Effector memory CD4-positive, alpha-beta T cell (primary cell): ENCODE results near the gene GNPDA2.
"Not testable (repeated sequence)": the region's sequence is repeated elsewhere in the genome, so short reads cannot be mapped to it uniquely, and the experiment has no call there.

Source experiments
- DNase-seq, 3 donors: peaks; one replicate each; pipeline ENCODE4 v3.0.0-alpha.2; 2020
- H3K27ac ChIP-seq: 2 replicates; pipeline ENCODE4 v1.7.0; 2013; ENCODE audit warnings: mild to moderate bottlenecking, low read length, moderate library complexity; ENCODE audit not compliant: insufficient read depth, poor library complexity, severe bottlenecking
- H3K27me3 ChIP-seq: replicated peaks from 2 replicates; pipeline ENCODE4 v1.7.0; 2013; ENCODE audit warnings: mild to moderate bottlenecking, low read length; ENCODE audit not compliant: insufficient read depth, control insufficient read depth, poor library complexity, severe bottlenecking
- H3K36me3 ChIP-seq: 2 replicates; pipeline ENCODE4 v1.7.0; 2013; ENCODE audit warnings: mild to moderate bottlenecking, low read length, moderate library complexity; ENCODE audit not compliant: control insufficient read depth, insufficient read depth
- H3K4me1 ChIP-seq: 2 replicates; pipeline ENCODE4 v1.7.0; 2013; ENCODE audit warnings: low read length, mild to moderate bottlenecking; ENCODE audit not compliant: control insufficient read depth, insufficient read depth, poor library complexity, severe bottlenecking
- H3K4me3 ChIP-seq: 2 replicates; pipeline ENCODE4 v1.7.0; 2013; ENCODE audit warnings: low read length, low read depth, mild to moderate bottlenecking; ENCODE audit not compliant: insufficient read depth, poor library complexity, severe bottlenecking
- H3K9me3 ChIP-seq: 2 replicates; pipeline ENCODE4 v1.7.0; 2013; ENCODE audit warnings: mild to moderate bottlenecking, low read length, moderate library complexity; ENCODE audit not compliant: control insufficient read depth

Gene GNPDA2

GRCh38 chr4:44736900-44737299 is 10.5 kb upstream of the GNPDA2 start:
- no peak overlapping the region for H3K27ac ChIP-seq
- H3K4me3 ChIP-seq: no peak overlapping the region
- no peaks in the 10 kb centered on the region for H3K9me3 ChIP-seq
- H3K27me3 ChIP-seq: no peaks in the 10 kb centered on the region
- no peaks in the 10 kb centered on the region for H3K4me1 ChIP-seq
- no peaks in the 10 kb centered on the region for H3K36me3 ChIP-seq
- DNase-seq: no peak

- H3K4me3 ChIP-seq, H3K27me3 ChIP-seq, H3K9me3 ChIP-seq, H3K36me3 ChIP-seq, H3K27ac ChIP-seq, DNase-seq: not testable (repeated sequence)
- peaks cover 18% of the 10 kb centered on the region for H3K4me1 ChIP-seq
Observed at GRCh38 chr4:44728694-44729093, 2.3 kb upstream of the GNPDA2 start.

DNA sequence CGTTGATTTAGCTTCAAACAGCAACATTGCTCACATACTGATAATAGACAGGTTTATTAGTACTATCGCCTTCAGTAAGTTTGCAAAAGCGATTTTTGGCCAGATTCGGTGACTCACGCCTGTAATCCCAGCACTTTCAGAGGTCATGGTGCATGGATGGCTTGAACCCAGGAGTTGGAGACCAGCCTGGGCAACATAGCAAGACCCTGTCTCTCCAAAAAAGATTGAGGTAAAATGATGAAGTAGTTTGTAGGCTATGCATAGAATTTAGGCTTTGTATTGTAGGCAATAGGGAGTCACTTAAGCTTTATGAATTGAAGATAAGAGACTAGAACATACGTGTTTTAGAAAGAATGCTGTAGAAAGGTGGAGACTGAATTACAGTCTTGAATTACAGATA is 1.1 kb upstream of the GNPDA2 start:
- H3K36me3 ChIP-seq: no peaks in the 10 kb centered on the region
- H3K4me3 ChIP-seq: no peak overlapping the region
- H3K27ac ChIP-seq: no peak overlapping the region
- DNase-seq: no peak
- no peaks in the 10 kb centered on the region for H3K27me3 ChIP-seq
- H3K9me3 ChIP-seq: no peaks in the 10 kb centered on the region
- H3K4me1 ChIP-seq: peaks cover 18% of the 10 kb centered on the region

DNA sequence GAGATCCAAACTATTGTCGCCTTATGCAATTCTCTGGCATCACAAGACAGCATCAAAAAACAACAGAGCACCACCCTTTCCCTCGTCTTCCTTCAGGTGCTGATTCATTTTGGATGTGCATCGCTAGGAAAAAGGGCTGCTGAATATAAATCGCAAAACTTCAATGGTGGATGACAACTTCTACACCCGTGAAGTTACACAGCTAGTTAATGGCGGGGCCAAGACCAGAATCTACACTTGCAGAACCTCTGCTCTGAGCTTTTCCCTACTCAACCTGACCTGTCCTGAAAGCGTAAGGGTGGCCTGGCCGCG is 674 bp downstream of the GNPDA2 start:
- Histone ChIP-seq H3K36me3 (no peaks in the 10 kb centered on the region), H3K27me3 (no peaks in the 10 kb centered on the region), H3K9me3 (no peaks in the 10 kb centered on the region), H3K27ac (peak overlapping the region; percentile 53), H3K4me3 (peak overlapping the region; percentile 83), H3K4me1 (peaks cover 18% of the 10 kb centered on the region)
- no peak for DNase-seq

GRCh38 chr4:44725166-44725565 is 1.2 kb downstream of the GNPDA2 start:
- Histone ChIP-seq H3K27ac (no peak overlapping the region), H3K4me3 (peak overlapping the region; percentile 83), H3K9me3 (no peaks in the 10 kb centered on the region), H3K27me3 (no peaks in the 10 kb centered on the region), H3K4me1 (peaks cover 18% of the 10 kb centered on the region), H3K36me3 (no peaks in the 10 kb centered on the region)
- no peak for DNase-seq

DNA sequence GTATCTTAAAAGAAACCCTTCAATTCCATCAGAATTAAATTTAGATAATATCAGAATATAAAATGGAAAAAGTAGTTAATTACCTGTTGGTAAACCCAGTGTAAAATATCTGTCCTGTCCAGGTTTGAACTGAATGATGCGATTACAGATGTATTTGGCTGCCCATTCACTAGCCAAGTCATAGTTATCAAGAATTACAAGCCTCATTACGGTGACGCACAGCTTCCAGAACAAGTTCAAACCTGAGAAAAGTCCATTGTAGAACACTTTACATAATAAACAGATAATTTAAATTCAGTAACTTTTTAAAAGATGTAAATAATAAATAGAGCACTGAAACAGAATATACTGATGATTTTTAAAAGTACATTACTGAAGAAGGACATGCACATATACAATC is 4.4 kb downstream of the GNPDA2 start:
- no peaks in the 10 kb centered on the region for H3K9me3 ChIP-seq
- DNase-seq: no peak
- H3K36me3 ChIP-seq: no peaks in the 10 kb centered on the region
- H3K27ac ChIP-seq: no peak overlapping the region
- H3K27me3 ChIP-seq: no peaks in the 10 kb centered on the region
- H3K4me3 ChIP-seq: no peak overlapping the region
- peaks cover 13% of the 10 kb centered on the region for H3K4me1 ChIP-seq

- DNase-seq: no peak
- Histone ChIP-seq H3K4me3 (no peak overlapping the region), H3K9me3 (no peaks in the 10 kb centered on the region), H3K36me3 (no peaks in the 10 kb centered on the region), H3K4me1 (peaks cover 6% of the 10 kb centered on the region), H3K27me3 (no peaks in the 10 kb centered on the region), H3K27ac (no peak overlapping the region)
Observed at GRCh38 chr4:44720371-44720770, 6.0 kb downstream of the GNPDA2 start.

GRCh38 chr4:44716597-44716996 is 9.8 kb downstream of the GNPDA2 start:
- Histone ChIP-seq H3K27me3 (no peaks in the 10 kb centered on the region), H3K4me1 (no peaks in the 10 kb centered on the region), H3K36me3 (peaks cover 5% of the 10 kb centered on the region), H3K9me3 (no peaks in the 10 kb centered on the region), H3K27ac (no peak overlapping the region), H3K4me3 (no peak overlapping the region)
- no peak for DNase-seq

DNA sequence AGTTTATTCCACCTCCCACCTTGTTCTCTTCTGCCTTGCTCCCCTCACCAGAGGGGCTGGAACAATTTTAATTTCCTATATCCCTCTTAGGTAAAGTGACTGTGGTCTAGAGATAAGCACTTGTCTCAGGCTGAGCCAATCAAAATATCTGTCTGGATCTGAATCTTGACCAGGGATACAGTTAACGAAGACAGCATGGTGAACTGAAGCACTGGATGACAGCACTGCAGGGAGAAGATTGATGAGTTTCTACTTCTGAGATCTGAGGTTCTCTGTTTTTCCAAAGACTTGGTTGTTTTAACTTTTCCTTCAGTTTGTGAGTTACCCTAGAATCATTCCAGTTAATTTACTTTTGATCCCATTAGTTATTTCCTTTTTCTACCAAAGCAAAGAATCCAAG is 13.2 kb downstream of the GNPDA2 start:
- Histone ChIP-seq H3K27ac (no peak overlapping the region), H3K9me3 (no peaks in the 10 kb centered on the region), H3K27me3 (no peaks in the 10 kb centered on the region), H3K4me3 (no peak overlapping the region), H3K36me3 (peaks cover 5% of the 10 kb centered on the region), H3K4me1 (no peaks in the 10 kb centered on the region)
- no peak for DNase-seq

GRCh38 chr4:44704673-44705072 is 21.7 kb downstream of the GNPDA2 start:
- Histone ChIP-seq H3K9me3 (no peaks in the 10 kb centered on the region), H3K4me3 (no peak overlapping the region), H3K27me3 (no peaks in the 10 kb centered on the region), H3K27ac (no peak overlapping the region), H3K36me3 (peaks cover 7% of the 10 kb centered on the region), H3K4me1 (no peaks in the 10 kb centered on the region)
- no peak for DNase-seq

DNA sequence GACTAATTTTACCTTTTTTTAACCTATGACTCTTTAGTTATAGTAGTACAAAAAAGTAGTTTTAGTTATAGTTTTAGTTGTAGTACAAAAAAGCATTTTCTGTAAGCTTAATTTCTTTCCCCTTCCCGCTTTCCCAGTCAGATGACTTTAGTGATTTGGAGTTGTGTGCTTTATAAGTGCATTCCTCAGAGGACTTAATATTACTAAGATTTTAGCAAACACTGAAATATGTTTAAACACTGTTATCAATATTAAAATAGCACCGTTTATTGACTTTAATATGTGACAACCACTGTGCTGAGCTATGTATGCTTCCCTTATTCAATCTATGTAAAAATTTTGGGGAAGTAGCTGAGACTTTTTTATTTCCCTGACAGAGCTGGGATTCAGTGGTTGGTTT is 25.3 kb downstream of the GNPDA2 start:
- DNase-seq: no peak
- no peaks in the 10 kb centered on the region for H3K27me3 ChIP-seq
- no peak overlapping the region for H3K4me3 ChIP-seq
- H3K9me3 ChIP-seq: no peaks in the 10 kb centered on the region
- no peak overlapping the region for H3K27ac ChIP-seq
- peaks cover 29% of the 10 kb centered on the region for H3K36me3 ChIP-seq
- H3K4me1 ChIP-seq: no peaks in the 10 kb centered on the region
